ENCODE data around the gene EPB42. TPM values are rescaled to one million over a fixed set of nuclear protein-coding genes. Genes with fewer than 3 reads are reported as not detected.

The EPB42 gene
- total and polyA plus RNA-seq, 2 donors (not counting 1 experiment from before 2014, with no cell fraction given) = not detected

GRCh38 chr15:43213466-43213865 is 7.4 kb downstream of the EPB42 start:
- H3K27ac ChIP-seq (ENCODE audit: low read length in 2 of 2) = no peak overlapping the region
- ChIA-PET CTCF (interaction anchor here (0.9 to 3.8 kb wide), 4 partner anchors 9 to 73 kb away, joined by 3 to 24 read pairs (median 6); no protein-coding TSS in a partner anchor), POLR2A (no interaction called here)
- no peaks in the 10 kb centered on the region for H3K9me3 ChIP-seq (ENCODE audit: control extremely low read depth in 1 of 3, control insufficient read depth in 2 of 3, insufficient read depth in 1 of 3, low read length in 2 of 3)
- H3K4me3 ChIP-seq (ENCODE audit: control extremely low read depth in 1 of 5, extremely low read depth in 1 of 5, insufficient read depth in 1 of 5, low read depth in 2 of 5, low read length in 4 of 5) = no peak overlapping the region
- no peak overlapping the region for H3K27ac Mint-ChIP-seq
- H3K4me2 ChIP-seq (replicated peaks; ENCODE audit: low read depth, low read length, poor library complexity, severe bottlenecking) = no peak overlapping the region
- no peak for DNase-seq
- peaks cover 13% of the 10 kb centered on the region for H3K27me3 Mint-ChIP-seq
- no peaks in the 10 kb centered on the region for H3K4me1 ChIP-seq (ENCODE audit: control insufficient read depth in 2 of 2, insufficient read depth in 2 of 2, low read length in 2 of 2)
- H3K79me2 ChIP-seq (ENCODE audit: control insufficient read depth, insufficient read depth, low read length) = no peaks in the 10 kb centered on the region
- H3K27me3 ChIP-seq (replicated peaks in 1 of 4; ENCODE audit: control extremely low read depth in 1 of 4, control insufficient read depth in 3 of 4, insufficient read depth in 4 of 4, low read length in 3 of 4) = peaks cover 0 to 11% (median 0%) of the 10 kb centered on the region in 4 experiments
- no peaks in the 10 kb centered on the region for H3K4me1 Mint-ChIP-seq
- intact Hi-C loops (cut with micrococcal nuclease) = no loop called here
- no peak for ATAC-seq (ENCODE audit: low read depth)
- 81% methylated on average over 5 of the region's 5 CpGs for WGBS (ENCODE audit: insufficient coverage)
- H2AFZ ChIP-seq (ENCODE audit: insufficient read depth, low read depth, low read length, poor library complexity, severe bottlenecking) = no peak overlapping the region
- H3K36me3 ChIP-seq (replicated peaks in 1 of 2; ENCODE audit: control extremely low read depth in 1 of 2, control insufficient read depth in 1 of 2, extremely low read depth in 1 of 2, insufficient read depth in 2 of 2, low read length in 1 of 2) = no peaks in the 10 kb centered on the region
- H4K20me1 ChIP-seq (ENCODE audit: control insufficient read depth, insufficient read depth, low read length, poor library complexity, severe bottlenecking) = no peaks in the 10 kb centered on the region
- H3K9me3 Mint-ChIP-seq (ENCODE audit: insufficient read depth) = peaks cover 2% of the 10 kb centered on the region
- H3K9ac ChIP-seq (ENCODE audit: low read length) = no peak overlapping the region
- H3K4me3 Mint-ChIP-seq = no peak overlapping the region
- TF ChIP-seq CTCF (IDR thresholded peaks at IDR 0.05) (no peak), EZH2 (IDR thresholded peaks at IDR 0.05; ENCODE audit: borderline replicate concordance, insufficient read depth, low read depth, low read length, poor library complexity, severe bottlenecking) (no peak)

- no peak for TF ChIP-seq CTCF (IDR thresholded peaks at IDR 0.05)
- TF ChIP-seq EZH2 (IDR thresholded peaks at IDR 0.05; ENCODE audit: borderline replicate concordance, insufficient read depth, low read depth, low read length, poor library complexity, severe bottlenecking) = no peak
- Histone ChIP-seq H2AFZ (ENCODE audit: insufficient read depth, low read depth, low read length, poor library complexity, severe bottlenecking) (no peak overlapping the region), H3K4me1 (ENCODE audit: control insufficient read depth in 2 of 2, insufficient read depth in 2 of 2, low read length in 2 of 2) (no peaks in the 10 kb centered on the region), H3K4me3 (ENCODE audit: control extremely low read depth in 1 of 5, extremely low read depth in 1 of 5, insufficient read depth in 1 of 5, low read depth in 2 of 5, low read length in 4 of 5) (no peak overlapping the region), H4K20me1 (ENCODE audit: control insufficient read depth, insufficient read depth, low read length, poor library complexity, severe bottlenecking) (no peaks in the 10 kb centered on the region), H3K79me2 (ENCODE audit: control insufficient read depth, insufficient read depth, low read length) (no peaks in the 10 kb centered on the region), H3K36me3 (replicated peaks in 1 of 2; ENCODE audit: control extremely low read depth in 1 of 2, control insufficient read depth in 1 of 2, extremely low read depth in 1 of 2, insufficient read depth in 2 of 2, low read length in 1 of 2) (no peaks in the 10 kb centered on the region), H3K4me2 (replicated peaks; ENCODE audit: low read depth, low read length, poor library complexity, severe bottlenecking) (no peak overlapping the region), H3K27ac (ENCODE audit: low read length in 2 of 2) (no peak overlapping the region), H3K9ac (ENCODE audit: low read length) (no peak overlapping the region), H3K27me3 (replicated peaks in 1 of 4; ENCODE audit: control extremely low read depth in 1 of 4, control insufficient read depth in 3 of 4, insufficient read depth in 4 of 4, low read length in 3 of 4) (peaks cover 0 to 11% (median 0%) of the 10 kb centered on the region in 4 experiments), H3K9me3 (ENCODE audit: control extremely low read depth in 1 of 3, control insufficient read depth in 2 of 3, insufficient read depth in 1 of 3, low read length in 2 of 3) (no peaks in the 10 kb centered on the region)
- no peaks in the 10 kb centered on the region for H3K4me1 Mint-ChIP-seq
- H3K27ac Mint-ChIP-seq = no peak overlapping the region
- intact Hi-C loops (cut with micrococcal nuclease) = no loop called here
- ATAC-seq (ENCODE audit: low read depth) = no peak
- no peak overlapping the region for H3K4me3 Mint-ChIP-seq
- ChIA-PET POLR2A (no interaction called here), CTCF (interaction anchor here (0.9 to 3.8 kb wide), 4 partner anchors 9 to 74 kb away, joined by 3 to 24 read pairs (median 6); no protein-coding TSS in a partner anchor)
- no peak for DNase-seq
- H3K9me3 Mint-ChIP-seq (ENCODE audit: insufficient read depth) = peaks cover 2% of the 10 kb centered on the region
- H3K27me3 Mint-ChIP-seq = peaks cover 17% of the 10 kb centered on the region
Measured at GRCh38 chr15:43212951-43213350, 7.9 kb downstream of the EPB42 start.
